Left hindlimb (tissue), 1 donor: Measurements from ENCODE around the gene STAT5B.
"Not testable (repeated sequence)": the region's sequence is repeated elsewhere in the genome, so short reads cannot be mapped to it uniquely, and the experiment has no call there.

Source experiments
- DNase-seq: peaks from one replicate; pipeline ENCODE4 v3.0.0-alpha.2; 2018

Gene STAT5B

GRCh38 chr17:42305543-42306384, 29.6 kb upstream of the STAT5B start:
- DNase-seq = no peak

- DNase-seq = not testable (repeated sequence)
These were observed 28.8 kb upstream of the STAT5B start for GRCh38 chr17:42305031-42305330.

- no peak for DNase-seq
These were observed 28.2 kb upstream of the STAT5B start for GRCh38 chr17:42304187-42305030.

GRCh38 chr17:42303694-42304093, 27.5 kb upstream of the STAT5B start:
- DNase-seq = no peak

GRCh38 chr17:42301022-42301421, 24.8 kb upstream of the STAT5B start:
- no peak for DNase-seq

GRCh38 chr17:42299913-42300312, 23.7 kb upstream of the STAT5B start:
- DNase-seq = not testable (repeated sequence)

GRCh38 chr17:42299361-42299760, 23.2 kb upstream of the STAT5B start:
- DNase-seq = not testable (repeated sequence)

GRCh38 chr17:42297775-42298174, 21.6 kb upstream of the STAT5B start:
- not testable (repeated sequence) for DNase-seq

GRCh38 chr17:42296012-42296411, 19.8 kb upstream of the STAT5B start:
- DNase-seq = no peak

GRCh38 chr17:42294469-42295398, 18.5 kb upstream of the STAT5B start:
- peak; percentile 1 for DNase-seq

GRCh38 chr17:42291129-42291528, 14.9 kb upstream of the STAT5B start:
- no peak for DNase-seq

- no peak for DNase-seq
These were observed 14.4 kb upstream of the STAT5B start for GRCh38 chr17:42290577-42290976.

- peak; percentile 29 for DNase-seq
These were observed 13.5 kb upstream of the STAT5B start for GRCh38 chr17:42289611-42290181.

GRCh38 chr17:42288803-42289610, 12.8 kb upstream of the STAT5B start:
- DNase-seq = peak; percentile 37

- peak; percentile 91 for DNase-seq
These were observed 12.0 kb upstream of the STAT5B start, which contains the start of gene STAT5A for GRCh38 chr17:42287977-42288802. TSS of gene STAT5A (plus strand) at chr17:42288498. CDS start at chr17:42289412, 914 bp downstream.

GRCh38 chr17:42287305-42287976, 11.2 kb upstream of the STAT5B start:
- peak; percentile 83 for DNase-seq

GRCh38 chr17:42286411-42287221, 10.4 kb upstream of the STAT5B start:
- DNase-seq = peak; percentile 60

- no peak for DNase-seq
These were observed 9.3 kb upstream of the STAT5B start for GRCh38 chr17:42285346-42286050.
